OCI-LY3 (cell line): ENCODE measurements around the gene TLE5.

Experiments
- CTCF ChIP-seq: fragments of 200-600, 300-600 bp; sonication (generic); IDR thresholded peaks from 2 replicates; pipeline ENCODE4 v1.5.1; 2014; ENCODE audit warnings: antibody characterized with exemption, low read length, low read depth
- EZH2phosphoT487 ChIP-seq: fragments of 200-600 bp; shearing (Covaris generic); IDR thresholded peaks from 2 replicates; pipeline ENCODE4 v1.6.1; 2018; ENCODE audit warnings: antibody characterized with exemption, mixed run types, low read depth

- TF ChIP-seq CTCF, result no peak
- TF ChIP-seq EZH2phosphoT487, result no peak
These were observed 48.0 kb upstream of the TLE5 start for GRCh38 chr19:3110126-3110825.
